Esophagus mucosa (tissue), 1 donor: Measurements from ENCODE around the gene TCTN3. TPM values are rescaled to one million over a fixed set of nuclear protein-coding genes. Genes with fewer than 3 reads are reported as not detected.
A peak's percentile ranks its signal among the peaks of the same experiment; 100 is the strongest.
"Not testable (repeated sequence)": the region's sequence is repeated elsewhere in the genome, so short reads cannot be mapped to it uniquely, and the experiment has no call there.

Source experiments
- ATAC-seq: fragments of 200-7000 bp; cut with Tn5 transposase; one replicate; pipeline ENCODE4 v1.9.1; 2020
- total RNA-seq: library from RNA; stranded (reverse); gene quantifications from one replicate; pipeline ENCODE4 v1.2.4, GENCODE V29; 2023
- donor health status: DM: yes; HTN: yes; CAD: no.

Gene TCTN3
- total RNA-seq, 1 donor from 2014 or later: 17.3 TPM

DNA sequence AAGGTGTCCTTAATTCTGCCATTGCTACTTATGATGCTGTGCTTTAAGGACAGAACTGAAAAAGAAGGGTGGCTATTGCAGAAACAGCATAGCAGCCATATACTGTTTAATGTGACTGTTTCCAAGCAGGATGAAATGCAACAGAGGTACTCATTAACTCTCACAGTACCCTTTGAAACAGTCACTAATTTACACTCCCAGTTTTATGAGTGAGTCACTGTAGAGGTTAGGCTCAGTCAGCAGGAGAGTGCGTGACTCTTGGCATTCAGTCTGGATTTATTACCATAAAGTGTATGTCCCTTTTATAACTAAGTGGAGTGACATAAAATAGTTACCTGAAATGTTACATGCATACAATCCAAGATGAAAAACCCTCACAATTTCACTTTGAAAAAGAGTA, 64.9 kb downstream of the TCTN3 start:
- ATAC-seq: peak; percentile 86

GRCh38 chr10:95626500-95626899, 67.2 kb downstream of the TCTN3 start:
- no peak for ATAC-seq

- not testable (repeated sequence) for ATAC-seq
Measured at GRCh38 chr10:95620415-95620814, 73.3 kb downstream of the TCTN3 start.

- ATAC-seq: no peak
Measured at GRCh38 chr10:95618101-95618500, 75.6 kb downstream of the TCTN3 start.

DNA sequence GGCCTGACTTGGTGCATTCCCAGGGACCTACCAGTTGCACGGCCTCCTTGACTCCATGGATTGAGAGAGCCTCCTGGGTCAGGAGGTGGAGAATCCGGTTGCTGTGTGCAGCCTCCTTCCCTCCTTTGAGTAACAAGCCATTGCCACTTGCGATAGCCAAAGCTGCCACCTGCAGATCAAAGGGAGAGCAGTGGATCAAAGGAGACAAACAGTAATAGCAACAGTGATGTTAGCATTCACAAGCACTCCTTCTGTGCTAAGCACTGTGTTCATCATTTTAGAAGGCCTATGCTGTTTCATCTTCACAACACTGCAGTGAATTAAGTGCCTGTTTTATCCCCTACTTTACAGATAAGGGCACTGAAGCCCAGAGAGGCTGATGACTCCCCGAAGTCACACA, 77.3 kb downstream of the TCTN3 start:
- no peak for ATAC-seq

Other genes starting within 250 kb of the TCTN3 start
- 23.2 TPM for gene SORBS1, start 132.6 kb downstream of the TCTN3 start, total RNA-seq
- gene ALDH18A1, start 37.2 kb downstream of the TCTN3 start, total RNA-seq: 42.6 TPM
- gene ENTPD1, start 62.2 kb upstream of the TCTN3 start, total RNA-seq: 9.2 TPM
- 0.36 TPM for gene CC2D2B, start 214.0 kb upstream of the TCTN3 start, total RNA-seq